Sigmoid colon (tissue), 7 donors: ENCODE measurements around the gene CCDC80. TPM values are rescaled to one million over a fixed set of nuclear protein-coding genes. Genes with fewer than 3 reads are reported as not detected.

Experiments used
- DNase-seq: peaks from one replicate; pipeline ENCODE4 v3.0.0-alpha.2; 2019
- H3K27ac ChIP-seq, 4 donors: fragments of 200-600 bp; sonication (generic); one replicate each; pipeline ENCODE4 v1.5.1; 2016 to 2019; ENCODE audit warnings: mild to moderate bottlenecking in 1 of 4
- H3K27me3 ChIP-seq, 3 donors: fragments of 200-600 bp; sonication (generic); one replicate each; pipeline ENCODE4 v1.5.1; 2019; ENCODE audit warnings: mild to moderate bottlenecking in 1 of 3
- H3K36me3 ChIP-seq, 4 donors: fragments of 200-600 bp; sonication (generic); one replicate each; pipeline ENCODE4 v1.5.1; 2016 to 2019
- H3K4me1 ChIP-seq, 4 donors: fragments of 200-600 bp; sonication (generic); one replicate each; pipeline ENCODE4 v1.5.1; 2017 to 2019
- H3K4me3 ChIP-seq, 4 donors: fragments of 200-600 bp; sonication (generic); one replicate each; pipeline ENCODE4 v1.5.1; 2017 to 2019; ENCODE audit warnings: mild to moderate bottlenecking in 2 of 4, moderate library complexity in 1 of 4
- H3K9me3 ChIP-seq, 4 donors: fragments of 200-600 bp in 3 of 4; sonication (generic) in 3 of 4; one replicate each; pipeline versions ENCODE4 v1.5.1 to v1.6.1; 2013 to 2019
- CTCF ChIP-seq, 4 experiments: fragments of 450-650 bp in 3 of 4; fragments of 200-600 bp in 1 of 4; IDR thresholded peaks; one replicate each; pipeline ENCODE4 v1.5.1; 2016 to 2019; ENCODE audit warnings: antibody characterized with exemption in 4 of 4, mild to moderate bottlenecking in 3 of 4, moderate library complexity in 2 of 4
- EP300 ChIP-seq, 4 donors: sonication (generic); formaldehyde crosslinking; IDR thresholded peaks; one replicate each; pipeline ENCODE4 v1.6.1; 2017; ENCODE audit warnings: antibody characterized with exemption in 4 of 4
- POLR2A ChIP-seq, 2 donors: fragments of 450-650 bp; IDR thresholded peaks; one replicate each; pipeline ENCODE4 v1.6.1; 2016; ENCODE audit warnings: antibody characterized with exemption in 2 of 2, mild to moderate bottlenecking in 2 of 2, moderate library complexity in 2 of 2
- POLR2AphosphoS5 ChIP-seq, 4 donors: sonication (generic); formaldehyde crosslinking; IDR thresholded peaks; one replicate each; pipeline ENCODE4 v1.6.1; 2017; ENCODE audit warnings: antibody characterized with exemption in 4 of 4
- WGBS, 2 donors: extraction: QIAGEN DNeasy Blood & Tissue Kit; methylation state at CpG; one replicate each; pipeline ENCODE4 v1.1.7; 2013; 5-methylcytosine and 5-hydroxymethylcytosine counted together
- intact Hi-C: fragments of 100-400 bp; cut with DNase I; formaldehyde crosslinking; loops from one replicate; pipeline ENCODE4 v1.15.1; 2023
- polyA plus RNA-seq, 3 donors: library from polyadenylated mRNA; stranded (reverse); fragments of 200-250 nt; gene quantifications; one replicate each; pipeline ENCODE4 v1.2.3, GENCODE V29; 2013
- total RNA-seq, 4 donors: library from RNA; depleted of rRNA; stranded (reverse); fragments of >200 nt; gene quantifications; one replicate each; pipeline ENCODE4 v1.1.0, GENCODE V29; 2016
- donor health status: healthy with polysubstance abuse.
- donor health status: Bipolar disorder and iron deficiency.
- donor health status: healthy.

Gene CCDC80
- total and polyA plus RNA-seq, 7 donors: 1.8 to 201 (median 30.0) TPM

GRCh38 chr3:112647122-112647521 lies 6.2 kb upstream of the CCDC80 start:
- Histone ChIP-seq H3K9me3 (no peaks in the 10 kb centered on the region), H3K4me3 (no peak overlapping the region), H3K36me3 (no peaks in the 10 kb centered on the region), H3K4me1 (peaks cover 0 to 25% (median 23%) of the 10 kb centered on the region in 4 donors), H3K27me3 (no peaks in the 10 kb centered on the region), H3K27ac (peak overlapping the region in 2 of 4 donors; percentile 12 to 19)
- DNase-seq: no peak
- TF ChIP-seq POLR2A (IDR thresholded peaks at IDR 0.05) (no peak), CTCF (IDR thresholded peaks at IDR 0.05) (no peak), EP300 (IDR thresholded peaks at IDR 0.05) (no peak), POLR2AphosphoS5 (IDR thresholded peaks at IDR 0.05) (no peak)
- intact Hi-C loops: no loop called here
- 58 to 70% methylated on average over 5 of the region's 5 CpGs for WGBS, 2 donors

GRCh38 chr3:112646623-112647022 lies 5.7 kb upstream of the CCDC80 start:
- peaks cover 0 to 30% (median 27%) of the 10 kb centered on the region in 4 donors for H3K4me1 ChIP-seq
- no peaks in the 10 kb centered on the region for H3K36me3 ChIP-seq
- H3K27ac ChIP-seq: peak overlapping the region in 2 of 4 donors; percentile 12 to 19
- TF ChIP-seq POLR2AphosphoS5 (IDR thresholded peaks at IDR 0.05) (no peak), CTCF (IDR thresholded peaks at IDR 0.05) (no peak), POLR2A (IDR thresholded peaks at IDR 0.05) (no peak), EP300 (IDR thresholded peaks at IDR 0.05) (no peak)
- no peak for DNase-seq
- WGBS, 2 donors: 39 to 72% methylated on average over 7 of the region's 7 CpGs
- H3K27me3 ChIP-seq: no peaks in the 10 kb centered on the region
- intact Hi-C loops: no loop called here
- H3K9me3 ChIP-seq: no peaks in the 10 kb centered on the region
- no peak overlapping the region for H3K4me3 ChIP-seq

GRCh38 chr3:112644453-112644852 lies 3.5 kb upstream of the CCDC80 start:
- Histone ChIP-seq H3K27ac (no peak overlapping the region), H3K4me1 (peaks cover 0 to 51% (median 46%) of the 10 kb centered on the region in 4 donors), H3K4me3 (no peak overlapping the region), H3K9me3 (no peaks in the 10 kb centered on the region), H3K27me3 (no peaks in the 10 kb centered on the region), H3K36me3 (no peaks in the 10 kb centered on the region)
- 53 to 73% methylated on average over 4 of the region's 4 CpGs for WGBS, 2 donors
- intact Hi-C loops: loop anchor here (5.0 kb wide), 3 partner anchors 62 to 348 kb away; partner anchors contain the start of gene GTPBP8
- no peak for DNase-seq
- TF ChIP-seq POLR2A (IDR thresholded peaks at IDR 0.05) (no peak), EP300 (IDR thresholded peaks at IDR 0.05) (no peak), POLR2AphosphoS5 (IDR thresholded peaks at IDR 0.05) (no peak), CTCF (IDR thresholded peaks at IDR 0.05) (no peak)

- no peak overlapping the region for H3K4me3 ChIP-seq
- no peaks in the 10 kb centered on the region for H3K27me3 ChIP-seq
- H3K4me1 ChIP-seq: peaks cover 0 to 58% (median 52%) of the 10 kb centered on the region in 4 donors
- no peaks in the 10 kb centered on the region for H3K9me3 ChIP-seq
- no peaks in the 10 kb centered on the region for H3K36me3 ChIP-seq
- 68 to 70% methylated on average over 3 of the region's 3 CpGs for WGBS, 2 donors
- DNase-seq: no peak
- TF ChIP-seq POLR2AphosphoS5 (IDR thresholded peaks at IDR 0.05): no peak
- TF ChIP-seq EP300 (IDR thresholded peaks at IDR 0.05): no peak
- no peak for TF ChIP-seq CTCF (IDR thresholded peaks at IDR 0.05)
- no peak for TF ChIP-seq POLR2A (IDR thresholded peaks at IDR 0.05)
- intact Hi-C loops: loop anchor here (1.0 to 5.0 kb wide), 4 partner anchors 61 to 349 kb away; partner anchors contain the start of gene GTPBP8
- H3K27ac ChIP-seq: no peak overlapping the region
These were observed 2.8 kb upstream of the CCDC80 start for GRCh38 chr3:112643621-112644240.
